GM19397 (cell line): Measurements from ENCODE around the gene THAP2.
"Not testable (repeated sequence)": the region's sequence is repeated elsewhere in the genome, so short reads cannot be mapped to it uniquely, and the experiment has no call there.

ENCODE experiments used
- ATAC-seq: cut with Tn5 transposase; IDR thresholded peaks from one replicate; pipeline ENCODE4 v1.9.1; 2021; ENCODE audit warnings: mild to moderate bottlenecking, moderate library complexity; ENCODE audit not compliant: unreplicated experiment

Gene THAP2

DNA sequence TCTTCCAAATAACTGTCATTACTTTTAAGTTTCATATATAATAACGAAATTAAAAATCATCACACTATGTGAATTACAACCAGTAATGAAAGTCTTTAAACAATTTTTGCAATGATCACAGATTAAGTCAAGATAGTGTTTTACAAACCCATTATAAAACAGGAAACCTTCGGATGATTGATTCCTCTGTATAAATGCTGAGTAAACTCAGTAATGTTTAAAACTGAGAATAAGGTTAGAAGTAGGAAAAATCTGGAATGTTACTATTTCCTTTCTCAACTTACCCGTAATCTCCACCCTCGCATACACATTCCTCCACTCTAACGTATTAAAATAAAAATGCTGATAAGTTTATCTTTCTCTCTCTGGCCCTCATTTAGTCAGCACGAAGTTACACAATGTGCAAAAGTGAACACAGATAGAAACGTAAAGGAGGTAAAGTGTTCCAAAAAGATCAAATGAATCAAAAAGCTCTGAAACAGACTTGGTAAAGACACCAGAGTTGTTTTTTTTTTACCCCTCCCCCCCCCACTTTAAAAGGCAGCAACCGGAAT, 2.0 kb upstream of the THAP2 start:
- ATAC-seq = no peak

DNA sequence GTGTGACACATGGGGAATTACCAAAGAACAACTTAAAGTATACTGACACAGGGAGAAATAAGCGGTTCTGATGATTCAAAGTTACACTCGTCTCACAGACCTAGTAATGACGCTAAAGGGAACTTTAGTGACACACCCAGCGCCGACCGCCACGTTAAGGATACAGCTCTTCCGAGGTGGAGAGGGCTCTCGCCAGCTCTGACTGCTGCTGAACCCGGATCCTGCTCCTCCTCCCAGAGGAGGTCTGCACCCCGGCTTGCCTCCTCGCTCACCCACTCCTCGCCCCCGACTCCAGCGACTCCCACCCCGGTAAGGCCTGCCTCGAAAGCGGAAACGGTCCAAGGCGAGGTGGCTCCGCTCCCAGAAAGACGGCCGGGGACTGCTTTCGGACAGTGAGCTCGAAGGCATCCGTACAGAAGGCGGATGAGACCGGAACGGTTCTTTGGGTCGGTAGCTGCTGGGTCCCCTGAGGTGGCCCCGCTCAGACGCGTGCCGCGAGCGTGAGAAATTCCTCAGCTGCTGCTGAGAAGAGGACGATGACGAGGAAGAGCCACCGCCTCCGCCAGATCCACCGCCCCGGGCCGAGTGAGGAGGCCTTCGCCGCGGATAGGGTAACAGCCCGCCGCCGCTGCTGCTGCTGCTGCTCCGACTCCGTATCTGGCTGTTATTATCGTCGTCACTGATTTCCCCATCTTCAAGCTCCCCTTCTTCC, 1.1 kb upstream of the THAP2 start:
- peak; percentile 23 for ATAC-seq

DNA sequence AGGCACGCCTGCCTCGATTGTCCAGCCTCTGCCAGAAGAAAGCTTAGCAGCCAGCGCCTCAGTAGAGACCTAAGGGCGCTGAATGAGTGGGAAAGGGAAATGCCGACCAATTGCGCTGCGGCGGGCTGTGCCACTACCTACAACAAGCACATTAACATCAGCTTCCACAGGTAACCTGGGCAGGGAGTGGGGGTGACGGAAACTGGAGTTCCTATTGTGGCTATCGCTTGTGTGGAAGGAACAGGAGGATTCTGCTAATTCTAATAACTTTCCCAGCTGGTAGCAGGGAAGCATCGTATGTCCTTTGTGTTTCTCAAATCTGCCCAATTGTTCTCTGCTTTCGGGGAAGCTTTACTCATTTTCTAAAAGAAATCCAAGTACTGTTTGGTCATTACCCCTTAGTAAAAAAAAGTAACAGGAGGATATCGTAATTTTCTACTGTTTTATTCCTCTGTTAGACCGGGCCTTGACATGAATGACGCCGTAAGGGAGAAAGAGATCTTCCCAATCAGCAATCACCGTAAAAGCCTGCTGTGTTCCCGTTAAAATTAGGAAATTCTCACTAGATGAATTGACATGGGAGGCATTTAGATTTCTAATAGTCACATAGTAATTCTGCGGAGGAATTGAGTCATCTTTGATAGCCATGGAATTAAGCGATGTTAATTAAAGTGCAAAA, 449 bp downstream of the THAP2 start:
- ATAC-seq = peak; percentile 11

DNA sequence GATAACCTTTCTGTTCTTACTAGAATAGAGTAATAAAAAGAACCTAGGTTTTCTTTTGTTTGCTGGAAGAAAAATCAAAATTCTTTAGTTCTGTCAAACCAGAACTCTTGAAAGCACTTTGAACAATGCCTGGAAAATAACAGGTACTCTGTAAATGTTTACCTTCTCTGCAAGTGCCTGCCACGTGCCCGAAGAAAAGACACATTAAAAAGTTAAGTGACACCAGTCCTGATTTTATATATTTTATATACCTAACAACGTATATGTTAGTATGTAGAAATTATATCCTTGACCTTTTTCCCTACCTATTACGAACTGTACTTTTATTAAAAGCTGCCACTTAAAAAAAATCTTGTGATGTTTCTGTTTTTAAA, 976 bp downstream of the THAP2 start:
- ATAC-seq = no peak

DNA sequence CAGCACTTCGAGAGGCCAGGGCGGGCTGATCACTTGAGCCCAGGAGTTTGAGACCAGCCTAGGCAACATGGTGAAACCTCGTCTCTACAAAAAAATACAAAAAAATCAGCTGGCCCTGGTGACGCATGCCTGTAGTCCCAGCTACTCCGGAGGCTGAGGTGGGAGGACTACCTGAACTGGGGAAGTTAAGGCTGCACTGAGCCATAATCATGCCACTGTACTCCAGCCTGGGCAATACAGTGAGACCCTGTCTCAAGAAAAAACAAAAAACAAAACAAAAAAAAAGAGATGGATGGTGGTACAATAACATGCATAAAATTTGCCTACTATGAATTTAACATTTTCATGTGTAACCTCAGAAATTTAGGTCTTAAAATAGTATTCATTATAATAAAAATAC, 2.2 kb downstream of the THAP2 start:
- no peak for ATAC-seq

DNA sequence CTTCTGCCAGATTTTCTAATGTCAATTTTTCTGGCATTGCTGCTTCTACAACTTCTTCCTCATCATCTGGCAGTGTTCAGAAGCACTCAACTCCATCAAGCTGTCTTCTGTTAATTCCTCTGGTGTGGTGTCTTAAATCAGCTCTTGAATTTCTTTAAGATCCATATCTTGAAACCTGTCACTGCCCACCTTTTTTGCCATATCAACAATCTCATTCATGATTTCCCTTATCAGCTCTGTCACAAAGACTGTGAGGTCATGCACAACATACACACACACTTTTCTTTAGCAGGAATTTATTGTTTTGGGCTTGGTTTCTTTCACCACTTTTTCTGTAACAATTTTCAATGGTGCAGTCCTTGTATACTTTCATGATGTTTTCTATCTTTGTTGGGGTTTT, 7.2 kb downstream of the THAP2 start:
- ATAC-seq = no peak

DNA sequence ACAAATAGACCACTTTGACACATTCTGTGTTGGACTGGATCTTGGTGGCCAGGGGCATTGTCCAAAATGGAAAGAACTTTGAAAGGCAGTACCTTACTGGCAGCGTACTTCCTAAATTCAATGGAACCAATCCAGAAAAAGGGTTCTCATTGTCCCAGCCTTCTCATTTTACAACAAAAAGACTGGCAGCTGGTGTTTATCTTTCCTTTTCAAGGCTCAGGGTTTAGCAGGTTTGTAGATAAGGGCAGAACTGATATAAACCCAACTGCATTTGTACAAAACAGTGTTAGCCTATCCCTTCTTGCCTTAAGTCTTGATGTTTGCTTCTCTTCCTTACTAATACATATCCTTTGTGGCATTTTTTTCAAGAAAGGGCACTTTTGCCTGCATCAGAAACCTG, 7.7 kb downstream of the THAP2 start:
- ATAC-seq = no peak

DNA sequence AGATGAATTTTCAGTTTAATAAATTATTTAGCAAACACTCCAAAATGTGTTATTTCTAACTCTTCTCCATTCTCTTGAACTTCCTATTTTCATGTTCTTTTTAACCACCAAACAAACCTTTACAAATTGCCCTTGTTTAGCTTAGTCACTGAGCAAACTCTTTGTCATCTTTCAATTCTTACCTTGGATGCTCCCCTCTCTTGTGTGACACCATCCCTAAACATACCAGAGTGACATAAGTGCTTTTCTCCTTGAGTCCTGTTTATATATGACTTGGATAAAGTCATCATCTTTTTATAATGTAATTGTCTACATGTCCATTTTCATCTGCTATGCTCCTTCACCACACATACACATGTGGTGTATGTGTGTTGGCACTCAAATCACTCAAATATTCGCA, 18.4 kb downstream of the THAP2 start:
- ATAC-seq = no peak

DNA sequence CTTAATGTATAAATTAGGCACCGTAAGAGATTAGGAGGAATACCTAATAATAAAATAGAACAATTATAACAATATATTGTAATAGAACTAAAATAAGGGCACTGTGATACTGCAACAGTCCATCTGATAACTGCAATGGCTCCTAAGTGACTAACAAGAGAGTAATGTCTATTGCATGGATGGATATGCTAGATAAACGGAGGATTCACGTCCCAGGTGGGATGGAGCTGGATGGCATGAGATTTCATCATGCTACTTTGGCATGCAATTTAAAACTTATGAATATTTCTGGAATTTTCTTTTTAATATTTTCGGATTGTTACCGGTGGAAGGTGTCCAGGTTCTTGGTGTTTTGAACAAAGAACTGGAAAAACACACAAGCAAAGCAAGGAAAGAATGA, 19.5 kb downstream of the THAP2 start:
- no peak for ATAC-seq

DNA sequence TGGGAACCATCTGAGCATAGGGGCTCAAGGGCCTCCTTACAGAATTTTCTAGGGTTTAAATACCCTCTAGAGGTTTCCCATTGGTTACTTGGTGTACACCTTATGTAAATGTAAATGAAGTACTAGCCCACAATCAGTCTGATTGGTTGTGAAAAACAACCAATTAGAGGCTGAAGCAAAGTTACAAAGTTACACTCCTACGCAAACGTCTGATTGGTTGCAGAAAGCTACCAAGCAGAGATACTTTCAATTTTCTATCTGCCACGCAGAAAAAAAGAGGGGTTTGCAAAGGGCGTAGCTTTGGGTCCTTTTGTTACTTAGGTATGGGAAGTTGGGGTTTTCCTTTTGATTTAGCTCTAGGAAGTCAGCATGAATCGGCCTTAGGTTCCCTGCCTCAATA, 20.0 kb downstream of the THAP2 start:
- ATAC-seq = no peak

DNA sequence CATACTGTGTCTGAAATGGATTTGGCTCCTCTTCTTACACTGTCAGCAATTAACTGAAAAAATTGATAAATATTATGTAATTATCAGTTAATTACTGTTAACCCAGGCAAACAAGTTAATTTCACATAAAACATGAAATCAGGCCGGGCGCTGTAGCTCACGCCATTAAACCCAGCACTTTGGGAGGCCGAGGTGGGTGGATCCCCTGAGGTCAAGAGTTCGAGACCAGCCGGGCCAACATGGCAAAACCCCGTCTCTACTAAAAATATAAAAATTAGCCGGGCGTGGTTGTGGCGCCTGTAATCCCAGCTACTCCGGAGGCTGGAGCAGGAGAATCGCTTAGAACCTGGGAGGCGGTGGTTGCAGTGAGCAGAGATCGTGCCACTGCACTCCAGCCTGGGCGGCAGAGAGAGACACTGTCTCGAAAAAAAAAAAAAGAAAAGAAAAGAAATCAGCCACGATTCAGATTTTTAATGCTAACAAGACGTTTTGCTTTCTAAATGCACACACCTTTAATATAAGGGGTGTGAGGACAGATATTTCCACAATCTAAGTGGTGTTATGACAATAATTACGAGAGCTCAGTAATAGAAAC, 21.3 kb downstream of the THAP2 start:
- no peak for ATAC-seq

DNA sequence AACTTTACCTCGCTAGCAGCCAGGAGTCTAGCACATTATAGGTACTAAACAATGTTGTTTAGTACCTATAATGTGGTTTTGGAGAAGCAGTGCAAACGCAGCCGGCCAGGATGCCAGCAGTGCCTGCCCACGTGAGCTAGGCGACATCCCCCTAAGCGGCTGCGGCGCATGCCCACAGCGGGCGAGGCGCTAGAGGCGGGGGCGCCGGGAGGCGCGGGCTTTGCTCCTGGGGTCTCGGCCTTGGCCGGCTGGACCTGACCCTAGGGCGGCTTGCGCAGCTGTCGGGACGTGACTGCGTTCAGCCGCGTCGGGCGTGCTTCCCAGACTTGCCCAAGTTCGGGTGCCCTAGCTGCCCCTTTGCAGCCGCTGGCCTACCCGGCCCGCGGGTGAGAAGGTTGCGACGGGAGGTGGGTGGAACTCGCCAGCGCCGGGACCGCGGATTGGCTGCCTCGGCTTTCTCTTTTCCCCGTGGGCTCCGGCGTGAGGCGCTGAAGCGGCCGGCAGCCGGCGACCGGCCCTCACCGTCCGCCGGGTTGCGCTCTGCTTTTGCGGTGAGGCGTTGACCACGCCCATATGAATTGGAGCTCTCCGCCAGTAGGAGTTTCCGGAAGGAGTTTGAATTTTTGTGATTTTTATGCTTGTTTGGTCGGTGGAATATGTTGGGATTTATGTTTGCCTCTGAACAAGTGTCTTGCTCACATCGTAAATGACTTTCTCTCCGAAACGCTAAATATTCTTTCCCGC, 22.0 kb downstream of the THAP2 start, which contains the start of gene TMEM19:
Gene TMEM19, plus strand, starts transcription at position 169 of the 744 bp plus-strand sequence. CDS start 599 bp downstream, outside the sequence.
- ATAC-seq = peak; percentile 95

DNA sequence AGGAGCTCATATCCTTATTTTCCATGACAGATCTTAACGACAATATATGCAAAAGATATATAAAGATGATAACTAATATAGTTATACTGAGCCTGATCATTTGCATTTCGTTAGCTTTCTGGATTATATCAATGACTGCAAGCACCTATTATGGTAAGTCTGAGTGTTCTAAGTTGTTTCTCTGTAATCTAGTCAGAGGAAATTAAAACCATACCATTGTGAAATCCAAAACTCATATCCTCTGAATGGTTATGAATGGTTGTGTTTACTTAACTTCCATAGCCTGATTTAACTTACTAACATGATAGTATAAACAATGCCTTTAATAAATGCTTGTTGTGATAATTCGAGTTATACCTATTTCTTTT, 22.5 kb downstream of the THAP2 start:
- no peak for ATAC-seq

DNA sequence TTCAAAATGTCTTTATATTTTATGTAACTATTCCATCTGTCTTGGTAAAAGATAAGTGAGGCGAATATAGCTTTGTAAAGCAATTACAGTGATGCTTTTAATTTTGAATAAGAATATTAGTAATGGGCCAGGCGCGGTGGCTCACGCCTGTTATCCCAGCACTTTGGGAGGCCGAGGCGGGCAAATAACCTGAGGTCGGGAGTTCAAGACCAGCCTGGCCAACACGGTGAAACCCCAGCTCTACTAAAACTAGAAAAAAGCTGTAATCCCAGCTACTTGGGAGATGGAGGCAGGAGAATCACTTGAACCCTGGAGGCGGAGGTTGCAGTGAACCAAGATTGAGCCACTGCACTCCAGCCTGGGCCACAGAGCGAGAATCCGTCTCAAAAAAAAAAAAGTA, 23.1 kb downstream of the THAP2 start:
- ATAC-seq = not testable (repeated sequence)

DNA sequence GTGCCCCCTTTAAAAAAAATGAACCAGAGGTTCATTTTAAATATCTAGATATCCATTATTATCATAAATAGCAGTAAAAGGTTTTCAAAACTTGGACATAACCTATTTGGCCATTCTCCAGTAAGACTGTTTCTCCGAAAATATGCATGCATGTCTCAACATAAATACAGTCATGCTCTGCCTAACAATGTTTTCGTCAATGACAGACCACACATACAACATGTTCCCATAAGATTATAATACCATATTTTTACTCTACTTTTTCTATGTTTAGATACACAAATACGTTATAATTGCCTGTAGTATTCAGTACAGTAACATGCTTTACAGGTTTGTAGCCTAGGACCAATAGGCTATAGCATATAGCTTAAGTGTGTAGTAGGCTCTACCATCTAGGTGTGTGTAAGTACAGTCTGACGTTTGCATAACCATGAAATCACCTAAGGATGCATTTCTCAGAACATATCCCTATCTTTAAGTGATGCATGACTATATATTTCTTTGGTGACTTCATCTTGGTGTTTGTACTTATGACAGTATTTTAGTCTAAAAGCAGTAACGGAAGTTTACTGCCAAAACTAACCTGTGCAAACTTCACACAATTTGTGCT, 25.0 kb downstream of the THAP2 start:
- ATAC-seq = no peak

DNA sequence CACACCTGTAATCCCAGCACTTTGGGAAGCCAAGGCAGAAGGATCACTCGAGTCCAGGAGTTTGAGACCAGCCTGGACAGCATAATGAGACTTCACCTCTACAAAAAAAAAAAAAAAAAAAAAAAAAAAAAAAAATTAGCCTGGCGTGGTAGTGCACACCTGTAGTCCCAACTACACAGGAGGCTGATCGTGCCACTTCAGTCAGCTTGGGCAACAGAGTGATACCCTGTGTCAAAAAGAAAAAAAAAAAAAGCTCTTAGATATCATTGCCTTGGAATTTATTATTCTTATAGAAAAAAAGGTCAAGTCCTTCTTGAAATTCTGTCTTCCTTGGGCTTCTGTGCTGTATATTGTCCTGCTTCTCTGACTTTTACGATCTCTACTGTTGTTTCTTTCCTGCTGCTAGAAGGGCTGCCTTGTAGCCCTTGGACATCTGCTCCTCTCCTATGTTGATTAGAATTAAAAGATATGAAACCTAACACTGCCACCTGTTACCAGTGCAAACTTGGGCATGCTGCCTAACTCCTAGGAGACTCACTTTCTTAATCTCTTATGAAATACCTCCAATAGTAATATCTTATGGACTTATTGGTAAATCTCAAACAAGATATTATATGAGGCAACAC, 27.5 kb downstream of the THAP2 start:
- no peak for ATAC-seq

DNA sequence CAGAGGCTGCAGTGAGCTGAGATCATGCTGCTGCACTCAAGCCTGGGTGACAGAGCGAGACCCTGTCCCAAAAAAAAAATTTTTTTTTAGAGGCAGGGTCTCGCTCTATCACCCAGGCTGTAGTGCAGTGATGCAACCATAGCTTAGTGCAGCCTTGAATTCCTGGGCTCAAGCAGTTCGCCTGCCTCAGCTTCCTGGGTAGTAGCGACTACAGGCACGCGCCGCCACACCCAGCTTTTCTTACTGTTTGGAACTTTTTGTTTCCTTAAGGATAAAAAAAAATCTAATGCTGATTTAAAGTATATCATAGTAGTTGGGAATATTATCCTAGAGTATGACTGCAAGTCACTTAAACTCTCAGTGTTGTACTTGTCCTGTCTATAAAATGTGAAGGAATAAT, 29.0 kb downstream of the THAP2 start:
- ATAC-seq = no peak

DNA sequence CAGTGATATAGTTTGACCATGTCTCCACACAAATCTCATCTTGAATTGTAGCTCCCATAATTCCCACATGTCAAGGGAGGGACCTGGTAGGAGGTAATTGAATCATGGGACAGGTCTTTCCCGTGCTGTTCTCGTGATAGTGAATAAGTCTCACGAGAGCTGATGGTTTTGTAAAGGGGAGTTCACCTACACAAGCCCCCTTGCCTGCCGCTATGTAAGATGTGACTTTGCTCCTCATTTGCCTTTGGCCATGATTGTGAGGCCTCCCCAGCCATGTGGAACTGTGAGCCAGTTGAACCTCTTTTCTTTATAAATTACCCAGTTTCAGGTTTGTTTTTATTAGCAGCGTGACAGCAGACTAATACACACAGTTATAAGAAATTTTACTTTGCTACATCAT, 29.6 kb downstream of the THAP2 start:
- ATAC-seq = peak; percentile 16

DNA sequence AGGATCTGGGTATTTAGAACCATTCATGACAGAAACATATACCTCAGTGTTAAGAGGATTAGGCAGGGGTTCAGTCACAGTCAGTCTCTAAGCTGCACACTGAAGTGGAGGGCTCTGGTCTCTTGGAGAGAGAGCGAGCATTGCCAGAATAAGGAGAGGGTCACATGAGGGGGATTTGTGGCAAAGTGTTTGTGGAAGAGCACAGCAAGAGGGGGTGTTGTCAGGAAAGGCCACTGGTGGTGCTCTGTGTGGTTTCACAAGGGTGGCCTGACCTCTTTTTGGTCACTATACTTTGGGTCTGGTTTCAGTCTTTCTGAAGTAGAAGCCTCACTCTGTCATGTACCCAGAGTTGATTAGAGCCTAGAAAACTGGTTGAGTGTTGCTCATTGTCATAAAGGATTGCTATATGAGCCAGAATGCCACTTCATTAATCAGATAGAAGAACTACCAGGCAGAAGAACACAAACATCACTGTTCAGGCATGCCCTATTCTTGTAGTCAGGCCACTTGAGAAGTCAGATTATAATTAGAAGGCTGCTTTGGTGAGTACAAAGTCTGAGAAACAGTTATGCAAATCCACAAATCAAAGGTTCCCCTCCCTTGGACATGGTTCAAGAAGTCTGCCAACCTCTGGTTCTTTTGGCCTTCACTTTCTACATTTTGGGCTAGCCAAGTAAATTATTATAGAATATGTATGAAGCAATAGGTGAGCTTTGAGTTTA, 30.2 kb downstream of the THAP2 start:
- peak; percentile 90 for ATAC-seq

DNA sequence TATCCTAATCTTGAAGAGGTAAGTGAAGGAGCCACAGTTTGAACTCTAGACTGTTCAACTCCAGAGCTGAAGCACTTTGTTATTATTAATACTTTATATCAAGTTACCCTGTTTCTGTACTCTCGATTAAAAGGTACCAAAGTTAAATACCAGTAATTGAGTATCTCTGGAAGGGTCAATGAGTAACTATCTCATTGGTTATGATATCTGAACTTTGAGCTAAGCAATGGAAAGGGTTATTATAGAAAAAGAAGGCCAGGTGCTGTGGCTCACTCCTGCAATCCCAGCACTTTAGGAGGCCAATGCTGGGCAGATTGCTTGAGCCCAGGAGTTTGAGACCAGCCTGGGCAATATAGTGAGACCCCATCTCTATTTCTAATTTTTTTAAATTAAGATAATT, 31.7 kb downstream of the THAP2 start:
- no peak for ATAC-seq
